Keratinocyte (primary cell): ENCODE results near the gene TUNAR. TPM values are rescaled to one million over a fixed set of nuclear protein-coding genes. Genes with fewer than 3 reads are reported as not detected.

Source experiments
- DNase-seq: peaks from one replicate; pipeline ENCODE4 v3.0.0-alpha.2; 2011; ENCODE audit warnings: low read depth, missing footprints, low spot score
- FAIRE-seq: peaks from 2 replicates; lab custom pipeline; 2011; peaks lifted over from hg19 to GRCh38; lab: Jason Lieb, UNC
- H2AFZ ChIP-seq: 2 replicates; pipeline ENCODE4 v1.6.0; 2012; ENCODE audit warnings: low read length, control low read depth, inconsistent platforms; ENCODE audit not compliant: control insufficient read depth
- H3K27ac ChIP-seq: 2 replicates; pipeline ENCODE4 v1.5.1; 2011; ENCODE audit warnings: low read length; ENCODE audit not compliant: control insufficient read depth, insufficient read depth
- H3K27me3 ChIP-seq: 3 replicates; pipeline ENCODE4 v1.6.0; 2011; ENCODE audit warnings: low read length; ENCODE audit not compliant: control insufficient read depth, insufficient read depth; ENCODE audit errors: extremely low read depth
- H3K36me3 ChIP-seq, 2 experiments: 2 replicates in 1 of 2; 3 replicates in 1 of 2; pipeline ENCODE4 v1.5.1; 2011; ENCODE audit warnings: low read length in 2 of 2, mild to moderate bottlenecking in 1 of 2; ENCODE audit not compliant: control insufficient read depth in 2 of 2, insufficient read depth in 2 of 2; ENCODE audit errors: extremely low read depth in 1 of 2
- H3K4me1 ChIP-seq: 3 replicates; pipeline ENCODE4 v1.5.1; 2011; ENCODE audit warnings: low read length; ENCODE audit not compliant: control insufficient read depth, insufficient read depth; ENCODE audit errors: extremely low read depth
- H3K4me2 ChIP-seq: 3 replicates; pipeline ENCODE4 v1.6.0; 2011; ENCODE audit warnings: low read depth, low read length; ENCODE audit not compliant: control insufficient read depth, insufficient read depth; ENCODE audit errors: extremely low read depth
- H3K4me3 ChIP-seq, 3 experiments: fragments of 200-600 bp in 1 of 3; sonication (generic) in 1 of 3; 2 replicates in 2 of 3; 3 replicates in 1 of 3; pipeline ENCODE4 v1.5.1; 2011 to 2016; ENCODE audit warnings: low read length in 3 of 3, mild to moderate bottlenecking in 3 of 3, control low read depth in 2 of 3, inconsistent platforms in 1 of 3, low read depth in 1 of 3, mixed read lengths in 1 of 3, mixed run types in 1 of 3, moderate library complexity in 1 of 3; ENCODE audit not compliant: control insufficient read depth in 2 of 3, insufficient read depth in 2 of 3; ENCODE audit errors: extremely low read depth in 1 of 3
- H3K79me2 ChIP-seq: 2 replicates; pipeline ENCODE4 v1.6.0; 2012; ENCODE audit warnings: low read length; ENCODE audit not compliant: control insufficient read depth, insufficient read depth
- H3K9ac ChIP-seq: 3 replicates; pipeline ENCODE4 v1.6.0; 2011; ENCODE audit warnings: low read length; ENCODE audit not compliant: control insufficient read depth, insufficient read depth; ENCODE audit errors: extremely low read depth
- H3K9me1 ChIP-seq: 3 replicates; pipeline ENCODE4 v1.6.0; 2011; ENCODE audit warnings: low read length; ENCODE audit not compliant: control insufficient read depth, insufficient read depth; ENCODE audit errors: extremely low read depth
- H3K9me3 ChIP-seq: 2 replicates; pipeline ENCODE4 v1.5.1; 2012; ENCODE audit warnings: low read depth, low read length; ENCODE audit not compliant: control insufficient read depth
- H4K20me1 ChIP-seq: 3 replicates; pipeline ENCODE4 v1.6.0; 2011; ENCODE audit warnings: low read length; ENCODE audit not compliant: control insufficient read depth, insufficient read depth; ENCODE audit errors: extremely low read depth
- EZH2 ChIP-seq: IDR thresholded peaks from one replicate; pipeline ENCODE4 v1.6.1; 2012; ENCODE audit warnings: inconsistent platforms, mild to moderate bottlenecking, low read length, moderate library complexity
- dilution Hi-C: fragments of 300-500 bp; cut with MboI; formaldehyde crosslinking; loops from one replicate; pipeline ENCODE4 v1.7.0; 2020; ENCODE audit warnings: low sequenced_read_pairs; ENCODE audit not compliant: extremely low pct_ligation_motif_present
- polyA plus RNA-seq, 5 experiments: library from polyadenylated mRNA; depleted of rRNA in 3 of 5; stranded (reverse) in 3 of 5; stranded (forward) in 1 of 5; unstranded in 1 of 5; fragments of >200 nt; gene quantifications; 1 replicate in 1 of 5; 2 replicates in 3 of 5; 3 replicates in 1 of 5; pipeline versions ENCODE4 v1.2.1 to v1.2.3, GENCODE V29; 2011 to 2012; ENCODE audit warnings: missing spikeins in 2 of 5, low read depth in 1 of 5, low replicate concordance in 1 of 5
- TF ChIP-seq, protein P1 (sequence below), 3 experiments: IDR thresholded peaks in 1 of 3; conservative IDR thresholded peaks in 1 of 3; optimal IDR thresholded peaks in 1 of 3; 2 replicates in 2 of 3; 3 replicates in 1 of 3; pipeline versions ENCODE3 to v1.5.1; 2011; ENCODE audit warnings: low read length in 3 of 3, mild to moderate bottlenecking in 3 of 3, moderate library complexity in 2 of 3, control low read depth in 1 of 3, inconsistent platforms in 1 of 3; ENCODE audit not compliant: insufficient read depth in 2 of 3; ENCODE audit errors: extremely low read depth in 1 of 3

TUNAR gene
- polyA plus RNA-seq, 1 donor (not counting 4 experiments of a cell fraction or from before 2014, with no cell fraction given) = not detected

DNA sequence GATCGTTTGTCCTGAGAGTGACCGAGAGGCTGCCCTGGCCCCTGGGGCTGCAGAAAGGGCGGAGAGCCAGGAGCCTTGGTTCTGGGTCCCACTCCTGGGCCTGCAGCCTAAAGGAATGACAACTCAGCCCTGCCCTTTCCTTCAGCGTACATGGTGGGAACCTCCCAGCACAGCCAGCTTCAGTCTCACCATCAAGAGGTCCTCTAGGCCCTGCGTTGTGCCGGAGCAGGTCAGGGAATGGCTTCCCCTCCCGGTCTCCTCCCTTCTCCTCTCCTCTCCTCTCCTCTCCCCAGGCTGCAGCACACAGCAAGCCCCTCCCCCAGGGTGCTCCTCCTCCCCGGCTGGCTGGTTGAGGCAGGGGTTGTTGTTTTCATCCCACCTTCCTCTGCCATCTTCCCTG is 44.6 kb upstream of the TUNAR start:
- FAIRE-seq = no peak
- TF ChIP-seq, protein P1, sequence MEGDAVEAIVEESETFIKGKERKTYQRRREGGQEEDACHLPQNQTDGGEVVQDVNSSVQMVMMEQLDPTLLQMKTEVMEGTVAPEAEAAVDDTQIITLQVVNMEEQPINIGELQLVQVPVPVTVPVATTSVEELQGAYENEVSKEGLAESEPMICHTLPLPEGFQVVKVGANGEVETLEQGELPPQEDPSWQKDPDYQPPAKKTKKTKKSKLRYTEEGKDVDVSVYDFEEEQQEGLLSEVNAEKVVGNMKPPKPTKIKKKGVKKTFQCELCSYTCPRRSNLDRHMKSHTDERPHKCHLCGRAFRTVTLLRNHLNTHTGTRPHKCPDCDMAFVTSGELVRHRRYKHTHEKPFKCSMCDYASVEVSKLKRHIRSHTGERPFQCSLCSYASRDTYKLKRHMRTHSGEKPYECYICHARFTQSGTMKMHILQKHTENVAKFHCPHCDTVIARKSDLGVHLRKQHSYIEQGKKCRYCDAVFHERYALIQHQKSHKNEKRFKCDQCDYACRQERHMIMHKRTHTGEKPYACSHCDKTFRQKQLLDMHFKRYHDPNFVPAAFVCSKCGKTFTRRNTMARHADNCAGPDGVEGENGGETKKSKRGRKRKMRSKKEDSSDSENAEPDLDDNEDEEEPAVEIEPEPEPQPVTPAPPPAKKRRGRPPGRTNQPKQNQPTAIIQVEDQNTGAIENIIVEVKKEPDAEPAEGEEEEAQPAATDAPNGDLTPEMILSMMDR (optimal IDR thresholded peaks at IDR 0.05 in 1 of 3, IDR thresholded peaks at IDR 0.05 in 1 of 3, conservative IDR thresholded peaks at IDR 0.05 in 1 of 3; ENCODE audit: extremely low read depth in 1 of 3, insufficient read depth in 2 of 3, low read length in 3 of 3) = no peak
- no peak for TF ChIP-seq EZH2
- Histone ChIP-seq H4K20me1 (no peaks in the 10 kb centered on the region), H2AFZ (no peak overlapping the region), H3K27me3 (no peaks in the 10 kb centered on the region), H3K27ac (no peak overlapping the region), H3K9ac (no peak overlapping the region), H3K9me1 (no peaks in the 10 kb centered on the region), H3K4me2 (no peak overlapping the region), H3K4me1 (no peaks in the 10 kb centered on the region), H3K36me3 (no peaks in the 10 kb centered on the region), H3K79me2 (no peaks in the 10 kb centered on the region), H3K9me3 (no peaks in the 10 kb centered on the region), H3K4me3 (no peak overlapping the region)
- dilution Hi-C loops = no loop called here
- DNase-seq = no peak

DNA sequence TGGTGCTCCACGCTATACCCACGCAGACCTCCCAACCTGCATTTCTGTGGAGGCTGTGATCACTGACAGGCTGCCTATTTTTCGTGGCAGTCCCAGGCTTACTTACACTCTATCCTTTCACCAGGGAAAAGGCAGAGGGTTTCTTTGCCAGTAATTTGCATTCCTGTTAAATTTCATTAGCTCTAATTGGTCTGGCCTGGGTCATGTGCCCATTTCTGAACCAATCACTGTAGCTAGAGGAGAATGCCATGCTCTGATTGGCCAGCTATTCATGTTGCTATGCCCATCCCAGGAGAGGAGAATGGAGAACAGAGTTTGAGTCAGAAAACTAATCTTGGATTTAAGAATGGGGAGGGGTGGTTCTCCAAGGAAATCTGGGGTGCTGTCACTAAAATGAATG is 43.2 kb upstream of the TUNAR start:
- dilution Hi-C loops = no loop called here
- Histone ChIP-seq H4K20me1 (no peaks in the 10 kb centered on the region), H3K27ac (no peak overlapping the region), H3K9me3 (no peaks in the 10 kb centered on the region), H3K36me3 (no peaks in the 10 kb centered on the region), H2AFZ (no peak overlapping the region), H3K27me3 (no peaks in the 10 kb centered on the region), H3K9ac (no peak overlapping the region), H3K4me2 (no peak overlapping the region), H3K4me1 (no peaks in the 10 kb centered on the region), H3K9me1 (no peaks in the 10 kb centered on the region), H3K79me2 (no peaks in the 10 kb centered on the region), H3K4me3 (no peak overlapping the region)
- no peak for FAIRE-seq
- DNase-seq = no peak
- TF ChIP-seq, protein P1 (optimal IDR thresholded peaks at IDR 0.05 in 1 of 3, IDR thresholded peaks at IDR 0.05 in 1 of 3, conservative IDR thresholded peaks at IDR 0.05 in 1 of 3; ENCODE audit: extremely low read depth in 1 of 3, insufficient read depth in 2 of 3, low read length in 3 of 3) = no peak
- TF ChIP-seq EZH2 = no peak
